ENCODE data around the gene EPHA3.

DNA sequence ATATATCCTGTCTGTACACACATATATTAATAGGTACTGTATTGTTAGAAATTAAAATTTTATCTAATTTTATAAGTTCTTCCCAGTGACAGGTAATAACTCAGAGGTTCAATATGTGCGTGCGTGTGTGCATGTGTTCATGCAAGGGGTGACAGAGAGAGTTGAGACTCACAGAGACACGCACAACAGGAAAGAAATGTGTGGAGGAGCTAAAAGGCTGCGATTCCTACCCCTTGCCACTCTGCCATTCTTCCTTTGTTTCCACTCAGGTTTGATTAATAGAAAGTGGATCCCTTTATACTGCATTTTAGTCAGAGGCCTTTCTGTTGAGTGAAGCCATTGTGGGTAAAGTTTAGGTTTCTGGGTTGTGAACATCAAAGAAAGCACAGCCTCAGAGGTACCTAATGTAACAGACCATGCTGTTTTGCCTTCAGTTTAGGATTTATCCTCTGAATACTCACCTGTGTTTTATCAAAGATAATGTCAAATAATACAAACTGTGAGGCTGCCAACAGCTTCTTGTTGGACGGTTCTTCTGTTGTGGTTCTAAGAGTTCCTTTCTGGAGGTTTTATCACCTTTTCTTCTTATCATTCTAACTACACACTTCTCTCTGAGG is 182.3 kb downstream of the EPHA3 start:
- TF ChIP-seq, protein P1, sequence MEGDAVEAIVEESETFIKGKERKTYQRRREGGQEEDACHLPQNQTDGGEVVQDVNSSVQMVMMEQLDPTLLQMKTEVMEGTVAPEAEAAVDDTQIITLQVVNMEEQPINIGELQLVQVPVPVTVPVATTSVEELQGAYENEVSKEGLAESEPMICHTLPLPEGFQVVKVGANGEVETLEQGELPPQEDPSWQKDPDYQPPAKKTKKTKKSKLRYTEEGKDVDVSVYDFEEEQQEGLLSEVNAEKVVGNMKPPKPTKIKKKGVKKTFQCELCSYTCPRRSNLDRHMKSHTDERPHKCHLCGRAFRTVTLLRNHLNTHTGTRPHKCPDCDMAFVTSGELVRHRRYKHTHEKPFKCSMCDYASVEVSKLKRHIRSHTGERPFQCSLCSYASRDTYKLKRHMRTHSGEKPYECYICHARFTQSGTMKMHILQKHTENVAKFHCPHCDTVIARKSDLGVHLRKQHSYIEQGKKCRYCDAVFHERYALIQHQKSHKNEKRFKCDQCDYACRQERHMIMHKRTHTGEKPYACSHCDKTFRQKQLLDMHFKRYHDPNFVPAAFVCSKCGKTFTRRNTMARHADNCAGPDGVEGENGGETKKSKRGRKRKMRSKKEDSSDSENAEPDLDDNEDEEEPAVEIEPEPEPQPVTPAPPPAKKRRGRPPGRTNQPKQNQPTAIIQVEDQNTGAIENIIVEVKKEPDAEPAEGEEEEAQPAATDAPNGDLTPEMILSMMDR (IDR thresholded peaks at IDR 0.05), result no peak
- TF ChIP-seq EP300 (IDR thresholded peaks at IDR 0.05), result no peak

All from stomach (tissue), 4 donors.